Body of pancreas (tissue), 4 donors: ENCODE measurements around the gene ABCC1. TPM values are rescaled to one million over a fixed set of nuclear protein-coding genes. Genes with fewer than 3 reads are reported as not detected.

ENCODE experiments used
- ATAC-seq: fragments of 150-250 bp; one replicate; pipeline ENCODE4 v1.9.1; 2016
- DNase-seq, 4 donors: peaks; one replicate each; pipeline ENCODE4 v3.0.0-alpha.2; 2019
- H3K27ac ChIP-seq, 4 donors: fragments of 200-600 bp; sonication (generic); 1 replicate in 3 of 4; 2 replicates in 1 of 4; pipeline versions ENCODE4 v1.5.1 to v1.6.1; 2016 to 2019; ENCODE audit warnings: mild to moderate bottlenecking in 1 of 4, mixed read lengths in 1 of 4, moderate library complexity in 1 of 4
- H3K27me3 ChIP-seq, 2 donors: fragments of 200-600 bp; sonication (generic); one replicate each; pipeline ENCODE4 v1.6.0; 2016; ENCODE audit warnings: mild to moderate bottlenecking in 1 of 2
- H3K36me3 ChIP-seq, 2 donors: fragments of 200-600 bp; sonication (generic); replicated peaks in 1 of 2; 2 replicates each; pipeline ENCODE4 v1.5.1; 2016; ENCODE audit warnings: low read depth in 2 of 2; ENCODE audit not compliant: insufficient read depth in 1 of 2
- H3K4me1 ChIP-seq: fragments of 200-600 bp; sonication (generic); one replicate; pipeline ENCODE4 v1.6.0; 2016
- H3K4me3 ChIP-seq, 2 donors: fragments of 200-600 bp; sonication (generic); 1 replicate in 1 of 2; 2 replicates in 1 of 2; pipeline ENCODE4 v1.5.1; 2016 to 2019
- H3K9me3 ChIP-seq, 3 donors: fragments of 200-600 bp; sonication (generic); 1 replicate in 2 of 3; 2 replicates in 1 of 3; pipeline ENCODE4 v1.5.1; 2016
- POLR2A ChIP-seq, 3 donors: fragments of 450-650 bp; IDR thresholded peaks; one replicate each; pipeline ENCODE4 v1.6.1; 2016; ENCODE audit warnings: antibody characterized with exemption in 3 of 3, mild to moderate bottlenecking in 2 of 3
- WGBS, 2 donors: methylation state at CpG; one replicate each; pipeline ENCODE4 v1.1.5; 2017; 5-methylcytosine and 5-hydroxymethylcytosine counted together
- intact Hi-C: fragments of 100-400 bp; cut with DNase I; formaldehyde crosslinking; loops from one replicate; pipeline ENCODE4 v1.15.1; 2023
- total RNA-seq, 2 donors: library from RNA; depleted of rRNA; stranded (reverse); fragments of >200 nt; gene quantifications; one replicate each; pipeline ENCODE4 v1.1.0, GENCODE V29; 2016
- TF ChIP-seq, protein P1 (sequence below), 7 experiments: fragments of 450-650 bp in 4 of 7; fragments of 200-600 bp in 3 of 7; sonication (generic) in 3 of 7; IDR thresholded peaks; one replicate each; pipeline ENCODE4 v1.5.1; 2016 to 2019; ENCODE audit warnings: antibody characterized with exemption in 7 of 7

The ABCC1 gene
- total RNA-seq, 2 donors from 2014 or later = 12.7 to 23.1 TPM

DNA sequence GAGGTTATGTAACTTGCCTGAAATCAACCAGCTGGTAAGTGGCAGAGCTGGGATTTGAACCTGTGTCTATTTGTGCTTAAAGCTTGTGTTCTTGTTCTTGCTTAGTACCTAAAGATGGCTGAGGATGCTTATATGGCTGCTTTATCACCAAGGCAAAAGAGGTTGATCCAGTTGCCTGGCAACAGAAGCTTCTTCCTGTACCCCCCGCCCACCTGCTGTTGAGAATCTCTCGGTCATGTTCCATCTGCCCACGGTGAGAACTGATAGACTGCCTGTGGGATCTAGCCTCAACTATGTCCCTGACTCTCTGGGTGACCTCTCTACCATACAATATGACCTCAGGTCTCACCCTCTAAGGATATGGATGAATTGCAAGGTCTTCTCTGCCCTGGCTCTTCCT is 213.2 kb downstream of the ABCC1 start:
- intact Hi-C loops = no loop called here
- 80 to 100% methylated on average over 2 to 3 of the region's 3 CpGs for WGBS, 2 donors
- Histone ChIP-seq H3K4me3 (no peak overlapping the region), H3K36me3 (no peaks in the 10 kb centered on the region), H3K9me3 (no peaks in the 10 kb centered on the region), H3K27me3 (no peaks in the 10 kb centered on the region), H3K27ac (no peak overlapping the region), H3K4me1 (no peaks in the 10 kb centered on the region)
- DNase-seq (no peak), ATAC-seq (no peak)
- TF ChIP-seq POLR2A (IDR thresholded peaks at IDR 0.05) = no peak
- TF ChIP-seq, protein P1, sequence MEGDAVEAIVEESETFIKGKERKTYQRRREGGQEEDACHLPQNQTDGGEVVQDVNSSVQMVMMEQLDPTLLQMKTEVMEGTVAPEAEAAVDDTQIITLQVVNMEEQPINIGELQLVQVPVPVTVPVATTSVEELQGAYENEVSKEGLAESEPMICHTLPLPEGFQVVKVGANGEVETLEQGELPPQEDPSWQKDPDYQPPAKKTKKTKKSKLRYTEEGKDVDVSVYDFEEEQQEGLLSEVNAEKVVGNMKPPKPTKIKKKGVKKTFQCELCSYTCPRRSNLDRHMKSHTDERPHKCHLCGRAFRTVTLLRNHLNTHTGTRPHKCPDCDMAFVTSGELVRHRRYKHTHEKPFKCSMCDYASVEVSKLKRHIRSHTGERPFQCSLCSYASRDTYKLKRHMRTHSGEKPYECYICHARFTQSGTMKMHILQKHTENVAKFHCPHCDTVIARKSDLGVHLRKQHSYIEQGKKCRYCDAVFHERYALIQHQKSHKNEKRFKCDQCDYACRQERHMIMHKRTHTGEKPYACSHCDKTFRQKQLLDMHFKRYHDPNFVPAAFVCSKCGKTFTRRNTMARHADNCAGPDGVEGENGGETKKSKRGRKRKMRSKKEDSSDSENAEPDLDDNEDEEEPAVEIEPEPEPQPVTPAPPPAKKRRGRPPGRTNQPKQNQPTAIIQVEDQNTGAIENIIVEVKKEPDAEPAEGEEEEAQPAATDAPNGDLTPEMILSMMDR (IDR thresholded peaks at IDR 0.05) = no peak

DNA sequence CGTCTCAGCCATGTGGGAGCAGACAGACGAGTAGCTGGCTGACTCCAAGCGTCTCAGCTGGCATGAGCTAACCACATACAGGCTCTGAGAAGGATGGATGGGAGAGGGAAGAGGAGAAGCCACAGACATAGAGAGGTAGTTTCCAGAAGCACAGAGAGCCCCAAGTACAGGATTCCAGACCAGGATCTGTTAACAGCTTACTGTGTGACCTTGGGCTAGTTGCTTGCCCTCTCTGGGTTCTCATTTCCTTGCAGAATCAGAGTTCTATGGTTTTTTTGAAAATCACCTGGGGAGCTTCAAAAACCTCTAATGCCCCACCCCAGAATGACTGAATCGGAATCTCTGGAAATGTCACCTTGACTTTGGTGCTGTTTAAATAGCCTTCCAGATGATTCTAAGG is 213.7 kb downstream of the ABCC1 start:
- WGBS, 2 donors = 84 to 89% methylated on average over 4 of the region's 4 CpGs

DNA sequence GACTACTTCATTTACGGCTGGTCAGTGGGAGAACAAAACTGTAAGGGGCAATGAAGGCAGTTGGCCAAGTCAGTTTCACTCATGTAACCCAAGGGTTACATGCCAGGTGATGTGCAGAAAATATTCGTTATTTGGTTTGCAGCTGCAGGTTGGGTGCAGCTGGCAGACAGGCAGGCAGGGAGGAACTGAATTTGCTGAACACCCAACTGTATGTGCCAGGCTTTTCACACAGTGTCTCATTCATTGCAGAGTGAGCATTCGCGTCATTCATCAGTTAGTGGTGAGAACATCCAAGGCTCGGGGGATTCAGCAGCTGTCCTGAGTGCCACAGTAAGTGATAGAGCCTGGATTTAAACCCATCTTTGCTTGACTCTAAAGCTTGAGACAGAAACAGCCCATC is 214.2 kb downstream of the ABCC1 start:
- ATAC-seq (no peak), DNase-seq (no peak)

More for the DNA sequence above, 213.7 kb downstream of the ABCC1 start:
- intact Hi-C loops = no loop called here
- H3K9me3 ChIP-seq = no peaks in the 10 kb centered on the region
- ATAC-seq = no peak
- TF ChIP-seq POLR2A (IDR thresholded peaks at IDR 0.05) = no peak
- TF ChIP-seq, protein P1 (IDR thresholded peaks at IDR 0.05) = no peak
- no peak overlapping the region for H3K4me3 ChIP-seq
- no peaks in the 10 kb centered on the region for H3K4me1 ChIP-seq
- H3K36me3 ChIP-seq = no peaks in the 10 kb centered on the region
- no peak for DNase-seq
- H3K27ac ChIP-seq = no peak overlapping the region
- no peaks in the 10 kb centered on the region for H3K27me3 ChIP-seq

DNA sequence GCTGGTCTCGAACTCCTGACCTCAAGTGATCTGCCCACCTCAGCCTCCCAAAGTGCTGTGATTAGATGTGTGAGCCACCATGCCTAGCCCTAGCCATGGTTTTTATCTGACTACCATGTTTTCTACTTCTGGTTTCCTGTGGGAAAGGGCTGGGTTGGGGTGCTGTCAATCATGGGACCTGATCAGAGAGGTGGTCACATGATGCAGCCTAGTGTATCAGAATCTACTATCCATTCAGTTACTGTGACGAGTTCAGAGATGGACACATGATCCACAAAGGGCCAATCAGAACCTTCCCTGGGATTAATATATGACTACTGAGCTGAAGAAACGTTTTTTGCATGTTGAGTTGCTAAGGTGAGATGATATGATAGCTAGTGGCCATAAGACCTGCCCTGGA is 214.8 kb downstream of the ABCC1 start:
- no peak for ATAC-seq
- H3K4me3 ChIP-seq = no peak overlapping the region
- intact Hi-C loops = no loop called here
- H3K36me3 ChIP-seq = peaks cover 0 to 2% of the 10 kb centered on the region in 2 donors
- H3K27ac ChIP-seq = no peak overlapping the region
- no peak for TF ChIP-seq POLR2A (IDR thresholded peaks at IDR 0.05)
- TF ChIP-seq, protein P1 (IDR thresholded peaks at IDR 0.05) = no peak
- 73 to 86% methylated on average over 3 of the region's 3 CpGs for WGBS, 2 donors
- H3K4me1 ChIP-seq = no peaks in the 10 kb centered on the region
- DNase-seq = no peak
- no peaks in the 10 kb centered on the region for H3K27me3 ChIP-seq
- H3K9me3 ChIP-seq = no peaks in the 10 kb centered on the region

More for the DNA sequence above, 214.2 kb downstream of the ABCC1 start:
- TF ChIP-seq POLR2A (IDR thresholded peaks at IDR 0.05) = no peak
- TF ChIP-seq, protein P1 (IDR thresholded peaks at IDR 0.05) = no peak
- 89 to 94% methylated on average over 5 of the region's 5 CpGs for WGBS, 2 donors
- no peak overlapping the region for H3K4me3 ChIP-seq
- no peaks in the 10 kb centered on the region for H3K4me1 ChIP-seq
- H3K36me3 ChIP-seq = no peaks in the 10 kb centered on the region
- no peaks in the 10 kb centered on the region for H3K9me3 ChIP-seq
- no peak overlapping the region for H3K27ac ChIP-seq
- intact Hi-C loops = no loop called here
- no peaks in the 10 kb centered on the region for H3K27me3 ChIP-seq

DNA sequence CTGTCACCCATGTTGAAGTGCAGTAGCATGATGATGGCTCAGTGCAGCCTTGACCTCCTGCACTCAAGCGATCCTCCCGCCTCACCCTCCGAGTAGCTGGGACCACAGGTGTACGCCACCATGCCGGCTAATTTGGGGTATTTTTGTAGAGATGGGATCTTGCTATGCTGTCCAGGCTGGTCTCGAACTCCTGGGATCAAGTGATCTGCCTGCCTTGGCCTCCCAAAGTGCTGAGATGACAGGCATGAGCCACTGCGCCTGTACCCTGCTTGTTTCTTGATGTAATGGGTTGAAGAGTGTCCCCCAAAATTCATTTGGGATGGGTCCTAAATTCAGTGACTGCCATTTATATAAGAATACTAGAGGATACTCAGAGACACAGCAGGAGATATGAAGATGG is 216.7 kb downstream of the ABCC1 start:
- H3K9me3 ChIP-seq = no peaks in the 10 kb centered on the region
- no peak overlapping the region for H3K27ac ChIP-seq
- no peak for ATAC-seq
- intact Hi-C loops = no loop called here
- DNase-seq = no peak
- H3K27me3 ChIP-seq = no peaks in the 10 kb centered on the region
- H3K4me1 ChIP-seq = no peaks in the 10 kb centered on the region
- peaks cover 0 to 9% of the 10 kb centered on the region in 2 donors for H3K36me3 ChIP-seq
- 84 to 99% methylated on average over 7 of the region's 7 CpGs for WGBS, 2 donors
- no peak overlapping the region for H3K4me3 ChIP-seq
- no peak for TF ChIP-seq POLR2A (IDR thresholded peaks at IDR 0.05)
- TF ChIP-seq, protein P1 (IDR thresholded peaks at IDR 0.05) = no peak
